ENCODE results near the gene TBC1D17. TPM values are rescaled to one million over a fixed set of nuclear protein-coding genes. Genes with fewer than 3 reads are reported as not detected.

Gene TBC1D17
- total and polyA plus RNA-seq, 12 donors = 5.8 to 198 (median 51.4) TPM

DNA sequence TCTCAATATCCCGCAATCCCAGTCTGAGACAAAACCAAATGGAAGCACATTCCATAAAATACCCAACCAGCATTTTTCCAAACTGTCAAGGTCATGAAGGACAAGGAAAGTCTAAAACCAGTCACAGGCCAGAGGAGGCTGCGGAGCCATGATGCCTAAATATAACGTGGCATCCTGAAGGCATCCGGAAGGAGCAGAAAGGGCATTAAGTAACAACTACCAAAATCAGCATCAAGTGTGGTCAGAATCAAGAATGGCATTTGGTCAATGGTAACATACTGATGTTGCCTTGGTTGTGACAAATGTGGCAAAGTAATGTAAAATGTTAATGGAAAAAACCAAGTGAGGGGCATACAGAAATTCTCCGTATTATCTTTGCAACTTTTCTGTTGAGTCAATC, 48.0 kb downstream of the TBC1D17 start:
- peaks cover 21 to 47% of the 10 kb centered on the region in 2 donors for H3K4me1 ChIP-seq (replicated peaks in 1 of 2)
- no peaks in the 10 kb centered on the region for H3K27me3 ChIP-seq
- no peak for DNase-seq
- H3K36me3 ChIP-seq (replicated peaks in 1 of 2) = peaks cover 0 to 29% of the 10 kb centered on the region in 2 donors
- no peak for TF ChIP-seq POLR2A (IDR thresholded peaks at IDR 0.05)
- TF ChIP-seq, protein P1, sequence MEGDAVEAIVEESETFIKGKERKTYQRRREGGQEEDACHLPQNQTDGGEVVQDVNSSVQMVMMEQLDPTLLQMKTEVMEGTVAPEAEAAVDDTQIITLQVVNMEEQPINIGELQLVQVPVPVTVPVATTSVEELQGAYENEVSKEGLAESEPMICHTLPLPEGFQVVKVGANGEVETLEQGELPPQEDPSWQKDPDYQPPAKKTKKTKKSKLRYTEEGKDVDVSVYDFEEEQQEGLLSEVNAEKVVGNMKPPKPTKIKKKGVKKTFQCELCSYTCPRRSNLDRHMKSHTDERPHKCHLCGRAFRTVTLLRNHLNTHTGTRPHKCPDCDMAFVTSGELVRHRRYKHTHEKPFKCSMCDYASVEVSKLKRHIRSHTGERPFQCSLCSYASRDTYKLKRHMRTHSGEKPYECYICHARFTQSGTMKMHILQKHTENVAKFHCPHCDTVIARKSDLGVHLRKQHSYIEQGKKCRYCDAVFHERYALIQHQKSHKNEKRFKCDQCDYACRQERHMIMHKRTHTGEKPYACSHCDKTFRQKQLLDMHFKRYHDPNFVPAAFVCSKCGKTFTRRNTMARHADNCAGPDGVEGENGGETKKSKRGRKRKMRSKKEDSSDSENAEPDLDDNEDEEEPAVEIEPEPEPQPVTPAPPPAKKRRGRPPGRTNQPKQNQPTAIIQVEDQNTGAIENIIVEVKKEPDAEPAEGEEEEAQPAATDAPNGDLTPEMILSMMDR (IDR thresholded peaks at IDR 0.05) = no peak
- intact Hi-C loops (cut with DNase I) = no loop called here
- no peaks in the 10 kb centered on the region for H3K9me3 ChIP-seq (replicated peaks in 1 of 3)
- no peak overlapping the region for H3K4me3 ChIP-seq
- no peak overlapping the region for H3K27ac ChIP-seq
- 94 to 96% (median 94%) methylated on average over 5 of the region's 5 CpGs for WGBS, 4 donors

DNA sequence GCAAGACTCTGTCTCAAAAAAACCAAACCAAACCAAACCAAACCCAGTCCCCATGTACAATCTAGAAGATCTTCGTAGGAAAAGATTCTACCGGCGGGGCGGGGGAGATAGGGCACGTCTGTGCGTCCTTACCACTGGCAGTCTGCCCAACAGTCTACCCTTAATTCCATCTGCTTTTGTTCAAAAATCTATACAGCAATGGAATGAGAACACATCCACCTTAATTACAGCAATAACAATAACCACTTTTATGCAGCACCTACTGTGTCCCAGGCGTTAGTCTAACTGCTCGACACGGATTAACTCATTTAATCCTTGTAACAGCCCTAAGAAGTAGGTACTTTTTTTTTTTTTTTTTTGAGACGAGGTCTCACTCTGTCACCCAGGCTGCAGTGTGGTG, 49.0 kb downstream of the TBC1D17 start:
- Histone ChIP-seq H3K27ac (no peak overlapping the region), H3K4me1 (replicated peaks in 1 of 2) (peaks cover 21 to 47% of the 10 kb centered on the region in 2 donors), H3K36me3 (replicated peaks in 1 of 2) (peaks cover 0 to 29% of the 10 kb centered on the region in 2 donors), H3K9me3 (replicated peaks in 1 of 3) (no peaks in the 10 kb centered on the region), H3K27me3 (no peaks in the 10 kb centered on the region), H3K4me3 (no peak overlapping the region)
- DNase-seq = no peak
- WGBS, 4 donors = 93 to 98% (median 95%) methylated on average over 10 of the region's 10 CpGs
- intact Hi-C loops (cut with DNase I) = no loop called here
- TF ChIP-seq, protein P1 (IDR thresholded peaks at IDR 0.05) = no peak
- TF ChIP-seq POLR2A (IDR thresholded peaks at IDR 0.05) = no peak

DNA sequence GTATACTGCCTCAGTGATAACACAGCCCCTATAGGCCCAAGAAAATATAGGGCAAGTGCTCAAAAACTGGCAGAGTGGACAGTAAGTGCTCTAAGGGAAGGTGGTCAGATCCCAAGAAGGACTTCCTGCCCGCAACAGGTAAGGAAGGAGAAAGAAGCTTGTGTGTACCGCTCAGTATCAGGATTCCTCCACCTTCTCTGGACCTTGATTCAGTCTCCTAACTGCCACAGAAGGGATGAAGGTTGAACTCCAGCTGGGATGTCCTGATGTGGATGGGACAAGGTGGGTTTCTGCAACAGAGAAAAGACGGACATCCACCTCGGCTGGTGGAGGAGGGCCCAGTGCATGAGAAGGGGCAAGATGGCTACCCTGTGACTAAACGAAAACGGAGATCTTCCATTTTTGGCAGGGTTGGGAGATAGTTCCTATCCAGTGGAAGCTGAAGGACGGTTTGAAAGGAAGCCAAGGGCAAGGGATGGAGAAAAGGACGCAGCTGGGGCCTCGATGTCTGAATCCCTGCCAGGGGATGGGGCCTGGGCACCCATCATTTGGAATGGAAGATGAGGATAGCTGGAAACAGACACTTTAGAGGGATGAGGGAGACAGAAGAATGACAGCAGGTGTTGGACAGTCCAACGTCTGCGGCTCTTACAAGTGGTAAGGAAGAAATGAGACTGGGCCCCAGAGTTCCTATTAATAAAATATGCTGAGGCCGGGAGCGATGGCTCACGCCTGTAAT, 50.2 kb downstream of the TBC1D17 start:
- peak overlapping the region in 3 of 5 donors; percentile 95 to 97 (median 96) for H3K27ac ChIP-seq
- WGBS, 4 donors = 63 to 67% (median 66%) methylated on average over 12 to 14 of the region's 14 CpGs
- intact Hi-C loops (cut with DNase I) = no loop called here
- peak overlapping the region in 1 of 4 donors; percentile 86 for H3K4me3 ChIP-seq
- no peaks in the 10 kb centered on the region for H3K27me3 ChIP-seq
- peaks cover 20 to 37% of the 10 kb centered on the region in 2 donors for H3K4me1 ChIP-seq (replicated peaks in 1 of 2)
- H3K9me3 ChIP-seq (replicated peaks in 1 of 3) = no peaks in the 10 kb centered on the region
- H3K36me3 ChIP-seq (replicated peaks in 1 of 2) = peaks cover 0 to 26% of the 10 kb centered on the region in 2 donors
- no peak for DNase-seq
- TF ChIP-seq, protein P1 (IDR thresholded peaks at IDR 0.05) = no peak
- no peak for TF ChIP-seq POLR2A (IDR thresholded peaks at IDR 0.05)

DNA sequence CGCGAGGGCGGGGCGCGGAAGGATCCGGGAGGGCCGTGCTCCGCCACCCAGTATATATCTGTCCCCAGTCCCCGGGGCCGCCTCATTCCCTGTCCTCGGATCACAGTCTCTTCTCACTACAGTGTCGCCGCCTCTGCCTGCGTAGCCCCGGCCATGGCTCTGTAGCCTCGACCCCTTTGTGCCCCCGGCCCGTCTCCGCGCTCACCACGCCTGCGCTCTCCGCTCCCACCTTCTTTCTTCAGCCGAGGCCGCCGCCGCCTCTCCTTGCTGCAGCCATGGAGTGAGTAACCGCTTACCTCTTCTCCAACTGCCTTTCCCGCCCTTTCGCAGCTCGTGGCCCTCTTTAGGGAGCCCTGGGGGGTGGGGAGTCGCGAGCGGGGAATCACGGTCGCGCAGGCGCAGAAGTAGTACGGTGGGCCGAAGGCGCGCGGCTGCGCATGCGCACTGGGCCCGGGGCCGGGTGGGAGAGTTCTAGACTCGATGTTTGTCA, 51.7 kb downstream of the TBC1D17 start, which contains the start of the genes ATF5 and NUP62:
Gene ATF5, plus strand, starts transcription at position 85 of the 490 bp plus-strand sequence. CDS start 1,646 bp downstream, outside the sequence.
Gene NUP62, minus strand, starts transcription at position 384 of the 490 bp plus-strand sequence. CDS start 19,697 bp downstream, outside the sequence.
- H3K9me3 ChIP-seq (replicated peaks in 1 of 3) = no peaks in the 10 kb centered on the region
- intact Hi-C loops (cut with DNase I) = no loop called here
- peak within 1 kb of the TSS; percentile 95 to 98 (median 96) for H3K27ac ChIP-seq
- no peaks in the 10 kb centered on the region for H3K27me3 ChIP-seq
- peaks cover 0 to 17% of the 10 kb centered on the region in 2 donors for H3K36me3 ChIP-seq (replicated peaks in 1 of 2)
- 0 to 5% (median 1%) methylated on average over 4 to 48 of the region's 48 CpGs for WGBS, 4 donors
- no peak for TF ChIP-seq POLR2A (IDR thresholded peaks at IDR 0.05)
- TF ChIP-seq, protein P1 (IDR thresholded peaks at IDR 0.05) = no peak
- H3K4me1 ChIP-seq (replicated peaks in 1 of 2) = peaks cover 16 to 24% of the 10 kb centered on the region in 2 donors
- DNase-seq = peak; percentile 88 to 94 (median 92)
- H3K4me3 ChIP-seq = peak within 1 kb of the TSS; percentile 86 to 98 (median 96)

Data from adrenal gland (tissue), 12 donors.